ENCODE results near the gene BIN1.

- peak in 1 of 5 experiments; percentile 9 for TF ChIP-seq CTCF (IDR thresholded peaks at IDR 0.05)
- TF ChIP-seq POLR2A (IDR thresholded peaks at IDR 0.05): no peak
- TF ChIP-seq EP300 (IDR thresholded peaks at IDR 0.05; ENCODE audit: low read depth): no peak
- TF ChIP-seq POLR2AphosphoS5 (IDR thresholded peaks at IDR 0.05): peak in 1 of 3 donors; percentile 40
Measured at GRCh38 chr2:127083819-127084503, 23.0 kb downstream of the BIN1 start.

All from transverse colon (tissue), 4 donors.